GM12878 (cell line): ENCODE data around the gene DAZAP1. TPM values are rescaled to one million over a fixed set of nuclear protein-coding genes. Genes with fewer than 3 reads are reported as not detected.

Experiments
- ATAC-seq: fragments of 200-7000 bp; cut with Tn5 transposase; 3 replicates; pipeline ENCODE4 v1.9.1; 2020; ENCODE audit warnings: mild to moderate bottlenecking, moderate library complexity
- BruUV-seq: library from RNA; stranded (reverse); fragments of 400-500 nt; replicated peaks from 2 replicates; lab custom pipeline; 2021; lab: Mats Ljungman, UMichigan
- CTCF ChIA-PET: fragments of 300-600 bp; sonication (Branson Sonifier 250); formaldehyde crosslinking; extraction: SDS; loops from one replicate; lab custom pipeline; 2021; ENCODE audit warnings: inconsistent platforms; lab: Yijun Ruan, JAX
- POLR2A ChIA-PET: fragments of 350-600 bp; formaldehyde crosslinking; extraction: SDS; loops from one replicate; lab custom pipeline; 2021; ENCODE audit warnings: inconsistent platforms; lab: Charles Lee
- RAD21 ChIA-PET: fragments of 300-600 bp; sonication (Branson Sonifier 250); formaldehyde crosslinking; loops from one replicate; lab custom pipeline; 2023; ENCODE audit warnings: antibody characterized with exemption; ENCODE audit not compliant: unreplicated experiment; lab: Charles Lee
- SMC1A ChIA-PET: fragments of 300-600 bp; sonication (Branson Sonifier 250); formaldehyde crosslinking; loops from one replicate; lab custom pipeline; 2023; ENCODE audit not compliant: unreplicated experiment, uncharacterized antibody; lab: Charles Lee
- DNase-seq: peaks from one replicate; pipeline ENCODE4 v3.0.0-alpha.2; 2011; ENCODE audit warnings: low read depth, low spot score
- FAIRE-seq: peaks from 3 replicates; lab custom pipeline; 2011; peaks lifted over from hg19 to GRCh38; lab: Jason Lieb, UNC
- H2AFZ ChIP-seq: 2 replicates; pipeline ENCODE4 v1.6.0; 2011; ENCODE audit warnings: low read depth, low read length, control low read depth; ENCODE audit not compliant: control insufficient read depth
- H3K27ac ChIP-seq: 2 replicates; pipeline ENCODE4 v1.5.1; 2011; ENCODE audit warnings: control low read depth; ENCODE audit not compliant: control insufficient read depth, insufficient read depth
- H3K27me3 ChIP-seq, 2 experiments: replicated peaks in 1 of 2; 2 replicates each; pipeline versions ENCODE4 v1.6.0 to v1.6.1; 2011; ENCODE audit warnings: low read length in 1 of 2; ENCODE audit not compliant: control insufficient read depth in 2 of 2, insufficient read depth in 2 of 2
- H3K36me3 ChIP-seq, 2 experiments: 2 replicates each; pipeline ENCODE4 v1.5.1; 2011; ENCODE audit warnings: low read length in 1 of 2; ENCODE audit not compliant: control insufficient read depth in 2 of 2, insufficient read depth in 2 of 2
- H3K4me1 ChIP-seq: 2 replicates; pipeline ENCODE4 v1.6.1; 2011; ENCODE audit warnings: mild to moderate bottlenecking, low read length, moderate library complexity, mixed read lengths; ENCODE audit not compliant: control insufficient read depth, insufficient read depth
- H3K4me2 ChIP-seq: 2 replicates; pipeline ENCODE4 v1.6.0; 2011; ENCODE audit warnings: control low read depth; ENCODE audit not compliant: control insufficient read depth, insufficient read depth
- H3K4me3 ChIP-seq: fragments of 200-600 bp; sonication (generic); 2 replicates; pipeline ENCODE4 v1.5.1; 2016
- H3K79me2 ChIP-seq: 2 replicates; pipeline ENCODE4 v1.6.0; 2011; ENCODE audit warnings: low read length; ENCODE audit not compliant: control insufficient read depth, insufficient read depth
- H3K9ac ChIP-seq: 2 replicates; pipeline ENCODE4 v1.8.0; 2011; ENCODE audit warnings: low read length, control low read depth, mixed read lengths; ENCODE audit not compliant: control insufficient read depth, insufficient read depth
- H3K9me3 ChIP-seq: replicated peaks from 3 replicates; pipeline ENCODE4 v1.5.1; 2011; ENCODE audit warnings: mild to moderate bottlenecking, low read length; ENCODE audit not compliant: control insufficient read depth, insufficient read depth
- H4K20me1 ChIP-seq: 2 replicates; pipeline ENCODE4 v1.6.0; 2011; ENCODE audit not compliant: control insufficient read depth, insufficient read depth
- EED ChIP-seq: sonication (generic); IDR thresholded peaks from 2 replicates; pipeline ENCODE4 v1.6.1; 2016; ENCODE audit warnings: antibody characterized with exemption, low read depth
- RB1 ChIP-seq: fragments of 450-650 bp; formaldehyde crosslinking; IDR thresholded peaks from 2 replicates; pipeline ENCODE4 v1.6.1; 2017; ENCODE audit warnings: mild to moderate bottlenecking, borderline replicate concordance
- SMAD5 ChIP-seq: IDR thresholded peaks from 2 replicates; pipeline ENCODE4 v1.6.1; 2016; ENCODE audit warnings: antibody characterized with exemption, low read depth
- ZZZ3 ChIP-seq: IDR thresholded peaks from 2 replicates; pipeline ENCODE4 v1.6.1; 2011; ENCODE audit warnings: low read depth; ENCODE audit not compliant: control insufficient read depth, insufficient read length
- WGBS: methylation state at CpG from one replicate; pipeline ENCODE4 v1.1.6; 2016; ENCODE audit warnings: low lambda C conversion rate; ENCODE audit not compliant: insufficient replicate concordance, insufficient coverage; ENCODE audit errors: missing lambda C conversion rate; 5-methylcytosine and 5-hydroxymethylcytosine counted together
- in situ Hi-C: fragments of 300-500 bp; cut with MboI; formaldehyde crosslinking; loops from 9 replicates; pipeline ENCODE4 v1.14.3; 2018; ENCODE audit warnings: mixed read lengths
- intact Hi-C: fragments of 100-400 bp; cut with micrococcal nuclease; formaldehyde crosslinking; loops from one replicate; pipeline ENCODE4 v1.14.2; 2022; ENCODE audit not compliant: unreplicated experiment
- polyA plus RNA-seq, 11 experiments: library from polyadenylated mRNA; depleted of rRNA in 4 of 11; unstranded in 6 of 11; stranded (reverse) in 5 of 11; fragments of >200 nt; fragmentation: Nextera tagmentation in 4 of 11; fragmentation: Illumina TruSeq in 1 of 11; extraction: Ambion mirVana in 4 of 11; extraction: Trizol in 1 of 11; gene quantifications; 1 replicate in 1 of 11; 2 replicates in 10 of 11; pipeline versions ENCODE4 v1.2.1 to v1.2.3, GENCODE V29; 2011 to 2016; ENCODE audit warnings: inconsistent platforms in 2 of 11, missing spikeins in 2 of 11, low read depth in 1 of 11
- total RNA-seq, 4 experiments: library from RNA; depleted of rRNA in 3 of 4; stranded (reverse); fragments of >200 nt in 3 of 4; fragmentation: Illumina TruSeq in 1 of 4; extraction: Trizol in 1 of 4; gene quantifications; 2 replicates each; pipeline versions ENCODE4 v1.2.1 to v1.2.3, GENCODE V29; 2013 to 2021
- TF ChIP-seq, protein P1 (sequence below): fragments of 450-650 bp; IDR thresholded peaks from 2 replicates; pipeline ENCODE4 v1.6.1; 2016; ENCODE audit warnings: mild to moderate bottlenecking, moderate library complexity, borderline replicate concordance

The DAZAP1 gene
- total and polyA plus RNA-seq, 10 of the 15 experiments (the other 5 are each of a cell fraction or from before 2014, with no cell fraction given): 9.9 to 240 (median 92.3) TPM

- Histone ChIP-seq H3K27me3 (peaks cover 1 to 5% of the 10 kb centered on the region in 2 experiments; a peak in 2 of 4 replicates), H3K4me2 (no peak overlapping the region), H3K36me3 (no peaks in the 10 kb centered on the region; a peak in 1 of 4 replicates), H3K4me3 (no peak overlapping the region), H4K20me1 (no peaks in the 10 kb centered on the region), H3K27ac (no peak overlapping the region), H2AFZ (no peak overlapping the region), H3K9ac (no peak overlapping the region), H3K4me1 (peaks cover 4% of the 10 kb centered on the region), H3K9me3 (no peaks in the 10 kb centered on the region)
- in situ Hi-C loops (no loop called here), intact Hi-C loops (no loop called here)
- no TSS peak for BruUV-seq
- no peak for ATAC-seq
- no peak for FAIRE-seq
- WGBS: 77% methylated on average over 13 of the region's 15 CpGs
- DNase-seq: no peak
- SMC1A ChIA-PET: no interaction called here
- RAD21 ChIA-PET: no interaction called here
- CTCF ChIA-PET: no interaction called here
- no peak for TF ChIP-seq RB1
- TF ChIP-seq SMAD5: no peak
- no peak for TF ChIP-seq ZZZ3
- TF ChIP-seq EED: no peak
- TF ChIP-seq, protein P1, sequence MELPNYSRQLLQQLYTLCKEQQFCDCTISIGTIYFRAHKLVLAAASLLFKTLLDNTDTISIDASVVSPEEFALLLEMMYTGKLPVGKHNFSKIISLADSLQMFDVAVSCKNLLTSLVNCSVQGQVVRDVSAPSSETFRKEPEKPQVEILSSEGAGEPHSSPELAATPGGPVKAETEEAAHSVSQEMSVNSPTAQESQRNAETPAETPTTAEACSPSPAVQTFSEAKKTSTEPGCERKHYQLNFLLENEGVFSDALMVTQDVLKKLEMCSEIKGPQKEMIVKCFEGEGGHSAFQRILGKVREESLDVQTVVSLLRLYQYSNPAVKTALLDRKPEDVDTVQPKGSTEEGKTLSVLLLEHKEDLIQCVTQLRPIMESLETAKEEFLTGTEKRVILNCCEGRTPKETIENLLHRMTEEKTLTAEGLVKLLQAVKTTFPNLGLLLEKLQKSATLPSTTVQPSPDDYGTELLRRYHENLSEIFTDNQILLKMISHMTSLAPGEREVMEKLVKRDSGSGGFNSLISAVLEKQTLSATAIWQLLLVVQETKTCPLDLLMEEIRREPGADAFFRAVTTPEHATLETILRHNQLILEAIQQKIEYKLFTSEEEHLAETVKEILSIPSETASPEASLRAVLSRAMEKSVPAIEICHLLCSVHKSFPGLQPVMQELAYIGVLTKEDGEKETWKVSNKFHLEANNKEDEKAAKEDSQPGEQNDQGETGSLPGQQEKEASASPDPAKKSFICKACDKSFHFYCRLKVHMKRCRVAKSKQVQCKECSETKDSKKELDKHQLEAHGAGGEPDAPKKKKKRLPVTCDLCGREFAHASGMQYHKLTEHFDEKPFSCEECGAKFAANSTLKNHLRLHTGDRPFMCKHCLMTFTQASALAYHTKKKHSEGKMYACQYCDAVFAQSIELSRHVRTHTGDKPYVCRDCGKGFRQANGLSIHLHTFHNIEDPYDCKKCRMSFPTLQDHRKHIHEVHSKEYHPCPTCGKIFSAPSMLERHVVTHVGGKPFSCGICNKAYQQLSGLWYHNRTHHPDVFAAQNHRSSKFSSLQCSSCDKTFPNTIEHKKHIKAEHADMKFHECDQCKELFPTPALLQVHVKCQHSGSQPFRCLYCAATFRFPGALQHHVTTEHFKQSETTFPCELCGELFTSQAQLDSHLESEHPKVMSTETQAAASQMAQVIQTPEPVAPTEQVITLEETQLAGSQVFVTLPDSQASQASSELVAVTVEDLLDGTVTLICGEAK: no peak
- TF ChIP-seq, all 136 proteins: peak for 0
- H3K79me2 ChIP-seq: no peaks in the 10 kb centered on the region; the same call in 1 of the 2 replicates
- POLR2A ChIA-PET: no interaction called here
Observed at GRCh38 chr19:1399745-1400144, 7.6 kb upstream of the DAZAP1 start.
